C4-2B (cell line): Measurements from ENCODE around the gene RAB27A.
"Not testable (repeated sequence)": the region's sequence is repeated elsewhere in the genome, so short reads cannot be mapped to it uniquely, and the experiment has no call there.

Experiments used
- H3K27ac ChIP-seq: fragments of 450-650 bp; 2 replicates; pipeline ENCODE4 v1.5.1; 2017
- ZFX ChIP-seq: fragments of 450-650 bp; IDR thresholded peaks from 2 replicates; pipeline ENCODE4 v1.6.1; 2017
- TF ChIP-seq, protein P1 (sequence below): fragments of 450-650 bp; conservative IDR thresholded peaks from 2 replicates; pipeline ENCODE4 v1.5.1; 2017; ENCODE audit warnings: mild to moderate bottlenecking

The RAB27A gene

GRCh38 chr15:55288006-55288717 is 1.5 kb downstream of the RAB27A start:
- no peak for TF ChIP-seq ZFX
- no peak overlapping the region for H3K27ac ChIP-seq

- not testable (repeated sequence) for H3K27ac ChIP-seq
Measured at GRCh38 chr15:55286442-55287189, 3.0 kb downstream of the RAB27A start.

GRCh38 chr15:55284426-55284825 is 5.2 kb downstream of the RAB27A start:
- no peak overlapping the region for H3K27ac ChIP-seq
- no peak for TF ChIP-seq ZFX
- TF ChIP-seq, protein P1, sequence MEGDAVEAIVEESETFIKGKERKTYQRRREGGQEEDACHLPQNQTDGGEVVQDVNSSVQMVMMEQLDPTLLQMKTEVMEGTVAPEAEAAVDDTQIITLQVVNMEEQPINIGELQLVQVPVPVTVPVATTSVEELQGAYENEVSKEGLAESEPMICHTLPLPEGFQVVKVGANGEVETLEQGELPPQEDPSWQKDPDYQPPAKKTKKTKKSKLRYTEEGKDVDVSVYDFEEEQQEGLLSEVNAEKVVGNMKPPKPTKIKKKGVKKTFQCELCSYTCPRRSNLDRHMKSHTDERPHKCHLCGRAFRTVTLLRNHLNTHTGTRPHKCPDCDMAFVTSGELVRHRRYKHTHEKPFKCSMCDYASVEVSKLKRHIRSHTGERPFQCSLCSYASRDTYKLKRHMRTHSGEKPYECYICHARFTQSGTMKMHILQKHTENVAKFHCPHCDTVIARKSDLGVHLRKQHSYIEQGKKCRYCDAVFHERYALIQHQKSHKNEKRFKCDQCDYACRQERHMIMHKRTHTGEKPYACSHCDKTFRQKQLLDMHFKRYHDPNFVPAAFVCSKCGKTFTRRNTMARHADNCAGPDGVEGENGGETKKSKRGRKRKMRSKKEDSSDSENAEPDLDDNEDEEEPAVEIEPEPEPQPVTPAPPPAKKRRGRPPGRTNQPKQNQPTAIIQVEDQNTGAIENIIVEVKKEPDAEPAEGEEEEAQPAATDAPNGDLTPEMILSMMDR: no peak

- peak overlapping the region; percentile 58 for H3K27ac ChIP-seq
- TF ChIP-seq, protein P1: no peak
- TF ChIP-seq ZFX: no peak
Measured at GRCh38 chr15:55283379-55284147, 6.0 kb downstream of the RAB27A start.

- no peak for TF ChIP-seq ZFX
- TF ChIP-seq, protein P1: no peak
- H3K27ac ChIP-seq: peak overlapping the region; percentile 58
Measured at GRCh38 chr15:55282284-55282833, 7.3 kb downstream of the RAB27A start.

GRCh38 chr15:55281517-55282228 is 7.9 kb downstream of the RAB27A start:
- H3K27ac ChIP-seq: no peak overlapping the region
- no peak for TF ChIP-seq ZFX
- TF ChIP-seq, protein P1: no peak

- H3K27ac ChIP-seq: not testable (repeated sequence)
Measured at GRCh38 chr15:55280589-55280988, 9.0 kb downstream of the RAB27A start.

DNA sequence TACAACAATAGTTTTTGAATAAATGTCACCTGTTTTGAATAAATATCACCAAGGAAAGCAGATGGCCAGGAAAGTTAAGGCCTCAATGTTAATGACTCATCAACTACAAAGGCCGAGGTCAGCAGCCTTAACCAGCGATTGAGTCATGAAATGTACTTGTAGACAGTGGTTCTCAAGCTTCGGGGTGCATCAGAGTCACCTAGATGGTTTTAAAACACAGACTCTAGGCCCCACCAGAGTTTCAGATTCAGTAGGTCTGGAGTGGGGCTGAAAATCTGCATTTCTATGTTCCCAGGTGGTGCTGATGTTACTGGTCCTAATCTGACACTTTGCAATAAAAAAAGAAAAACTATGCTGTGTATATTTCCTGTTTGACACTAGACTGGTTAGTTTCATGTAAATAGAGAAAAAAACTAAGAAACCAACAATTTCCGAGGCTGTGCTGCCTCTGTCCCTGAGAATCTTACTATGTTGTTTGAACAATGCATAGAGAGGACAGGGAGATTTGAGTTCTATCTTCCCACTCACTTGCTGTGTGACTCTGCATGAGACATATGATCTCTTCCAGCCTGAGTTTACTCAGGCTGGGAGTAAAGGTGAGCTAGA is 9.8 kb downstream of the RAB27A start:
- TF ChIP-seq, protein P1: no peak
- no peak for TF ChIP-seq ZFX
- no peak overlapping the region for H3K27ac ChIP-seq
